GM19468 (cell line): ENCODE measurements around the gene FOXK1.

Experiments used
- ATAC-seq: cut with Tn5 transposase; IDR thresholded peaks from one replicate; pipeline ENCODE4 v1.9.1; 2021; ENCODE audit warnings: mild to moderate bottlenecking, moderate library complexity, moderate number of reproducible peaks; ENCODE audit not compliant: unreplicated experiment; ENCODE audit errors: extremely low read depth

FOXK1 gene

GRCh38 chr7:4716946-4717795 is 35.1 kb downstream of the FOXK1 start:
- no peak for ATAC-seq

- no peak for ATAC-seq
These were observed 36.0 kb downstream of the FOXK1 start for GRCh38 chr7:4718075-4718474.

GRCh38 chr7:4720225-4720624 is 38.1 kb downstream of the FOXK1 start:
- no peak for ATAC-seq

- no peak for ATAC-seq
These were observed 40.2 kb downstream of the FOXK1 start for GRCh38 chr7:4722308-4722707.

- ATAC-seq: no peak
These were observed 41.0 kb downstream of the FOXK1 start for GRCh38 chr7:4722960-4723630.

- ATAC-seq: no peak
These were observed 42.5 kb downstream of the FOXK1 start for GRCh38 chr7:4724648-4725013.

- ATAC-seq: peak; percentile 48
These were observed 43.1 kb downstream of the FOXK1 start for GRCh38 chr7:4725014-4725849.

GRCh38 chr7:4725850-4726450 is 43.9 kb downstream of the FOXK1 start:
- no peak for ATAC-seq

- no peak for ATAC-seq
These were observed 44.5 kb downstream of the FOXK1 start for GRCh38 chr7:4726566-4726965.

GRCh38 chr7:4727914-4728705 is 46.0 kb downstream of the FOXK1 start:
- no peak for ATAC-seq

- ATAC-seq: no peak
These were observed 47.2 kb downstream of the FOXK1 start for GRCh38 chr7:4729266-4729665.

- no peak for ATAC-seq
These were observed 48.2 kb downstream of the FOXK1 start for GRCh38 chr7:4730276-4730675.

- no peak for ATAC-seq
These were observed 48.9 kb downstream of the FOXK1 start for GRCh38 chr7:4730971-4731370.

GRCh38 chr7:4731803-4732202 is 49.7 kb downstream of the FOXK1 start:
- ATAC-seq: no peak

- ATAC-seq: no peak
These were observed 51.9 kb downstream of the FOXK1 start for GRCh38 chr7:4733936-4734528.

- ATAC-seq: no peak
These were observed 52.7 kb downstream of the FOXK1 start for GRCh38 chr7:4734587-4735345.

GRCh38 chr7:4737300-4737699 is 55.2 kb downstream of the FOXK1 start:
- no peak for ATAC-seq

GRCh38 chr7:4738711-4739527 is 56.8 kb downstream of the FOXK1 start:
- ATAC-seq: no peak
